Raji (cell line): ENCODE results near the gene RAB4B.

Experiments used
- POLR2A ChIP-seq: IDR thresholded peaks from 2 replicates; pipeline ENCODE4 v1.6.1; 2011; ENCODE audit warnings: low read depth, low read length, control low read depth; ENCODE audit not compliant: insufficient read depth

RAB4B gene, protein sequence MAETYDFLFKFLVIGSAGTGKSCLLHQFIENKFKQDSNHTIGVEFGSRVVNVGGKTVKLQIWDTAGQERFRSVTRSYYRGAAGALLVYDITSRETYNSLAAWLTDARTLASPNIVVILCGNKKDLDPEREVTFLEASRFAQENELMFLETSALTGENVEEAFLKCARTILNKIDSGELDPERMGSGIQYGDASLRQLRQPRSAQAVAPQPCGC

DNA sequence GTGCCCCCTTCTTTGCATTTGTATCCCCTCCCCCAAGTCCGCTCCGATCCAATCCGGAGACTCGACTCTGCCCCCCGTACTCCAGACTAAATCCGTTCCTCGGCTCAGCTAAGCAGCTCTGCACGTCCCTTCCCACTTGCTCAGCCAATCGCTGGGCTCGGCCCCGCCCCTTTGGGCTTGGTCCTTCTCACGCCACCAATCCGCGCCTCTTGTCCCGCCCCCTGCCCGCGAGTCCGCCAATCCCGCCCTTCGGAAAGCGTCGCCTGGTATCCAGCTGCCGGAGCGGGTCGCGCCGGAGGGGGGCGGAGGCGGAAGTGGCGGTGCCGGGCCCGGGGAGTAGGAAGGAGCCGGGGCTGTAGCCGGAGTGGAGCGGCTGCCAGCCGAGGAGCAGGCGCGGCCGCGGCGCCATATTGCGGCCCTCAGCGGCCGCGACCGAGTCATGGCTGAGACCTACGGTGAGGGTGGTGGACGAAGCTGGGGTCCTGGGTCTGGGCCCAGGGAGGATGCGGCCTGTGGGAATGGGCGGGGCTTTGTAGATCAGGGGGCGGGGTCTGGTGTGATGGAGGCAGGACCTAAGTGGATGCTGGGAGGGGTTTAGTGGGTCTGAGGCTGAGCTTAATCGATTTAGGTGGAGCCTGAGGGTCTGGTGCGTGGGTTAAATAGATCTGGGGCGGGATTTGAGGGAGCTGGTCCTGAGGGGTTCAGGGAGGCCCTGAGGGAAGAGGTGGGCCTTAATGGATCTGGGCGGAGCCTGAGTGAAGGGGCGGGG lies at the start of gene RAB4B:
Gene RAB4B, plus strand, starts transcription at position 311 of the 769 bp plus-strand sequence. Its CDS starts 129 bp downstream, at position 440.
- TF ChIP-seq POLR2A = peak; percentile 28; the same call in 1 of the 2 replicates

DNA sequence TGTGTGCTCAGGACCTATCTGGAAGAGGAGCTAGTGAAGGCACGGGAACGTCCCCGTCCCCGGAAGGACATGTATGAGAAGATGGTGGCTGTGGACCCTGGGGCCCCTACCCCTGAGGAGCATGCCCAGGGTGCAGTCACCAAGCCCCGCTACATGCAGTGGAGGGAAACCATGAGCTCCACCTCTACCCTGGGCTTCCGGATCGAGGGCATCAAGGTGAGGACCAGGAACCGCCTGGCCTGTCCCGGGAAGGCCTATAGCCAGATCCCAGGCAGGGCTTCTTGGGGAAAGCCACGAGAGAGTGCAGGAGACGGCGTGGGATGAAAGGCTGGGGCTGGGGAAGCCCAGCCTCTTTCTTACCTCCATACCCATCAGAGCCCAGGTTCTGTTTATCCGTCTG lies 44.9 kb upstream of the RAB4B start:
- no peak for TF ChIP-seq POLR2A

DNA sequence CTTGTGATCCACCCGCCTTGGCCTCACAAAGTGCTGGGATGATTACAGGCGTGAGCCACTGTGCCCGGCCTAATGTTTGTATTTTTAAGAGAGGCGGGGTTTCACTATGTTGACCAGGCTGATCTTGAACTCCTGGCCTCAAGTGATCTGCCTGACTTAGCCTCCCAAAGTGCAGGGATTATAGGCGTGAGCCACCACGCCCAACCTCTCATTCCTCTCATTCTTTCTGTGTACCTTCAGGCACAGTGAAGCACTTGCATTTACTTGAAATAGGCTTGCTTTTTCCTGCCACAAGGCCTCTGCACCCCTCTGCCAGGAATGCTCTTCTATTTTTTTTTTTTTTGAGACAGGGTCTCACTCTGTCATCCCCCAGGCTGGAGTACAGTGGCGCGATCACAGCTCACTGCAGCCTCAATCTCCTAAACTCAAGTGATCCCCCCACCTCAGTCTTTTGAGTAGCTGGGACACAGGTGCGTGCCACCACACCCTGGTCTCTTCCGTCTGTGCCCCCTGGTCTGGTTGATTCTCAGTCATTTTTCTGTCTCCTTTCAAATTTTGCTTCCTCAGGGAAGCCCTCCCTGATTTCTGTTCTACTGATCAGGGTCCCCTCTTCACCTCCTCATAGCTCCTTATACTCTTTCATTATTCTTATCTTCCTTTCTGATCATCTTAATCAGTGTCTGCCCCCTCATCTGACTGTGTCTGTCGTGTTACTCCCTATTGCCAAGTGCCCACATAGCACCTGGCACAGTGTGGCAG lies 42.9 kb upstream of the RAB4B start:
- TF ChIP-seq POLR2A = no peak

DNA sequence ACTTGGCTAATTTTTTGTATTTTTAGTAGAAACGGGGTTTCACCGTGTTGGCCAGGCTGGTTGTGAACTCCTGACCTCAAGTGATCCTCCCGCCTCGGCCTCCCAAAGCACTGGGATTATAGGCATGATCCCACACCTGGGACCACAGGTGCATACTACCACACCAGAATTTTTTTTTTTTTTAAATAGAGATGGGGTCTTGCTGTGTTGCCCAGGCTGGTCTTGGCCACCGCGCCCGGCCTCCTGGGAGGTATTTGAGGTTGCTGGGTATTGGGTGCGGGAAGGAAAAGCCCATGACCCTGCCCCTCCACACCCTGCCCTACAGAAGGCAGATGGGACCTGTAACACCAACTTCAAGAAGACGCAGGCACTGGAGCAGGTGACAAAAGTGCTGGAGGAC lies 41.4 kb upstream of the RAB4B start:
- no peak for TF ChIP-seq POLR2A

DNA sequence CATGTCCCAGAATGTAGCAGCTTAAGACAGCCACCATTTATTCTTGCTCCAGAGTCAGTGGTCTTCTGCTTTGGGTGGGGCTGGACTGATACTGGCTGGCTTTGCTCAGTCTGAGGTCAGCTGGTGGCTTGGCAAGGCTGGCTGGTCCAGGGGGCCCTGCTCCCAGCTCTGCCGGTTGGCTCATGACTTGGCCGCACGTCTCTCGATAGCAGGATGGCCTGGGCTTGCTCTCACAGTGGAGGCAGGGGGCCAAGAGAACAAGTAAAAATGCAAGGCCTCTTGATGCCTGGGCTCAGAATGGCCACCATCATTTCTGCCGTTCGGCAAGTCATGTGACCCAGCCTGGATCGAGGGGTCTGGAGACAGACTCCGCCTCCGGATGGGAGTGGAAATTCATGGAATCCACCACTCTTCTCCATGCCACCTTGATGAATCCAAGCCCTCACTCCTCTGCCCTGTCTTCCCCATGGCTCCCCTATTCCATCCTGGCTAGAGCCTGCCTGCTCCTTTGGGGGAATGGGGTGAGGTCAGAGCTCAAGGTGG lies 40.9 kb upstream of the RAB4B start:
- no peak for TF ChIP-seq POLR2A

DNA sequence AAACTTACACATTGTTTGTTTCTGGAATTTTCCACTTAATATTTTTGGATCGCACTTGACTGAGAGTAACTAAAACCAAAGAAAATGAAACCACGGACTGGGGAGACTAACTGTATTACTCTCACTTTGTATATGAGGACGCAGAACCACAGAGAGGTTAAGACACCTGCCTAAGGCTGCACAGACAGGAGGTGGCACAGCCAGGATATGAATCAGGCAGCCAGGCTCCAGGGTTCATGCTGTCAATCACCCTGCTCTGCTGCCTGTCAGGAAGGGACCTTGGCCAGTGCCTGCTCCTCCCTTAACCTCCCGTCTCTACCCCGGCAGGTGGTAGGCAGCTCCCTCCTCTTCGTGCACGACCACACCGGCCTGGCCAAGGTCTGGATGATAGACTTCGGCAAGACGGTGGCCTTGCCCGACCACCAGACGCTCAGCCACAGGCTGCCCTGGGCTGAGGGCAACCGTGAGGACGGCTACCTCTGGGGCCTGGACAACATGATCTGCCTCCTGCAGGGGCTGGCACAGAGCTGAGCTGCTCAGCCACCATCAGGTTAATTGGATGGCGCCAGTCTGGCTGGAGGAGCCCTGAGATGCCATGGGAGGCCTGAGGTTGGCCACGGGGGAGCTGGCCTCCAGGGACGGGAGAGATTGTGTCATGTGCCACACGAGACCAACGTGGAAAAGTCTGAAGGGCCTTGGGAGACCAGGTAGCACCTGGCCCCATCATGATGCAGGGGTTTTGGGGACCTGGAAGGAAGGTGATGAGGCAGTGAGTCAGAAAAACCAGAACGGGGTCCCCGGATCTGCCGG lies 38.8 kb upstream of the RAB4B start:
- TF ChIP-seq POLR2A = no peak

DNA sequence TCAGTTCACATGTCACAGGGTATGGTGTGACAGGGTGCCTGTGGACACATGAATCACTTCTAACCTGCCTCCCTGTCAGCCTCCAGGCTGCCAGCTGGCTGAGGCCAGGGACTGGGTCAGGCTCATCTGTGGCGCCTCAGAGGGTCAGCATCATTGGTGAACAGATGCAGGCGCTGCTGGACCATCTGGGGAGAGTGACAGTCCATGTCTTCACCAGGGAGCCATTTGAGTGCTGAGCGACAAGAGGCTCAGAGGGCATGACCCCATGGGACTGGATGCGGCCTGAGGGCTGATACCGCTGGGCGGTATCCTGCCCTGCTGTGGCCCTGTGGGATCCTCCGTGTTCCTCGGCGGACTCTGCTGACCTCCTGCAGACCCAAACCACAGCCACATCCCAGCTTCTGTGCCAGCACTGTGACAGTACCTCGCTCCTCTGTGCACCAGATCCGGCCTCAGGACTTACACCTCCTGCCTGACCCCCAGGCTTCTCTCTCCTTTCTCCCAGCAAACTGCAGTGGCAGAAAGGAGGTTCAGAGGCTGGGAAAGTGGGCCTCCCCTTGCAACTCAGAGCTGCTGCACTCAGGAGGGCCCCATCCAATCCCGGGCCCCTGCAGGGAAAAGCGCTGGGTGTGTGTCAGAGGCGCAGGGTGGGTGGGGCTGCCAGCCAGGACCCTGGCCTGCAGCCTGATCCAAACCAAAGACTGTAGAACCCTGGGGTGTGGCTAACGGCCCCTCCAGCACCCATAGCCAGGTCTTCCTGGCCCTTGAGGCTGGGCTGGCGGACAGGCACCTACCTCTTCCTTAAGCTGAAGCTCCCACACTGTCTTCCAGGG lies 38.0 kb upstream of the RAB4B start:
- no peak for TF ChIP-seq POLR2A

DNA sequence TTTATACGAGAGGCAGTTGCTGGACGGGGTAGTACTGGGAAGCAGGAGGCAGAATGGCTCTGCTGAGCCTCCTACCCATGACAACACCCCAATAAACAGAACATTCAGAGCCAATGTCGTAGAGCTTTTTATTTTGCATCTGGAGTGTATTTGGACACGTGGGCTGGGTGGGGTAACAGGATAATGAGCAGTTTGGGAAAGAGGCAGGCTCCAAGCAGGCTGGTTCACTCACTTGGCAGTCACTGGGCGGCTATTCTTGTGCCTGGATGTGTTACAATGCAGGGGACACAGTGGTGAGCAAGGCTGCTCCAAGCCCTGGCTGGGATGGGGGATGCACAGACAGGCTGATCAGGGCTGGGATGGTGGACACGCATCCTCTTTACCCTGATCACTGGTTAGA lies 37.3 kb upstream of the RAB4B start:
- TF ChIP-seq POLR2A = no peak

DNA sequence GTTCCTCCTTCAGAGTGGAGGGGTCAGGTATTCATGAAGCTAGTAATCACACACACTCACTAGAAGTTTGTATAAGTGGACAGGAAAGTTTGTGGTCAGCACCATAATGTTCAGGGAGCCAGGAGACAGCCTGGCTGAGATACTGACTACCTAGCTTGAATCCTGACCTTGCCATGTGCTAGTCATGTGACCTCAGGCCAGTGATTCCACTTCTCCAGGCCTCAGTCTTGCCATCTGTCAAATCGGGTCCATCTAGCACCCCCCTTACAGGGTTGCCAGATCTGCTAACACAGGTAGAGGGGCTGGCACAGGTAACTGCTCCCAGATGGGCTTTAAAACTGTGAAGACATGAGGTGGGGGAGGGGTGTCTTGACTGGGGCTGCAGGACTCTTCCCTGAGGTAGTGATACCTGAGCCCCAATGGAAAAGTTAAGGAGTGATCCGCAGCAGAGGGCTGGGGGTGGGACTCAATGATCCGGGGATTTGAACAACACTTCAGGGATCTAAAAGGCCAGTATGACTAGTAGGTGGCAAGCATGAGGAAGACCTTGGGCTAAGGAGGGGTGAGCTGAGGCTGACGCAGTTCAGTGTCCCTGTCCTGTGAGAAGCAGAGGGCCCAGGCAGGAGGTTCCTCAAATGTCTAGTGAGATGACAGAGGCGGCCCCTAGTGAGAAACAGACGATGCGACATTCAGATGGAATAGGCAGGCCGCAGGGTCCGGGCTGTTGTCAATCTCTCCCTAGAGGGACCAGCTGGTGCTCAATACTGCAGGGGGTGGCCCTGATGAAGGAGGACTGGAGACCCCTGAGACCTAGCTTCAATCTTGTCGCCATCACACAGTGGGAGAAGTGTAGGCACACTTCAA lies 36.3 kb upstream of the RAB4B start:
- TF ChIP-seq POLR2A = no peak

DNA sequence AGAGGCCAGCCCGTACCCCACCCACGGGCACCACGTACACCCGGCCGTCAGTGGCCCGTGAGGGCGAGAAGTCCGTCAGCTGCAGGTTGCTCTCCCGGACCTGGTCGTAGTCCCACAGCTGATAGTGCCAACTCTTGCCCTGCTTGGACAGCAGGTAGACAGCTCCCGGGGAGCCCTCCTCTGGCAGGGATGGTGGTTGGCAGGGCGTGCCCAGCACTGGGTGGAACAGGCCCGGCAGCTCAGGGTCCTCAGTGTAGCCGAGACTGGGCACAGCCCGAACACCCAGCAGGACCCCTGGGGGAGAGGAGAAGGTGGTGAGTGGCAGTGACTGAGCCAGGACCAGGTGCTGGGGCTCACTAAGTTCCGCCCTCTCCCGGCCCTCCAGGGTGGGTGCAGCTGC lies 35.6 kb upstream of the RAB4B start:
- TF ChIP-seq POLR2A = no peak

DNA sequence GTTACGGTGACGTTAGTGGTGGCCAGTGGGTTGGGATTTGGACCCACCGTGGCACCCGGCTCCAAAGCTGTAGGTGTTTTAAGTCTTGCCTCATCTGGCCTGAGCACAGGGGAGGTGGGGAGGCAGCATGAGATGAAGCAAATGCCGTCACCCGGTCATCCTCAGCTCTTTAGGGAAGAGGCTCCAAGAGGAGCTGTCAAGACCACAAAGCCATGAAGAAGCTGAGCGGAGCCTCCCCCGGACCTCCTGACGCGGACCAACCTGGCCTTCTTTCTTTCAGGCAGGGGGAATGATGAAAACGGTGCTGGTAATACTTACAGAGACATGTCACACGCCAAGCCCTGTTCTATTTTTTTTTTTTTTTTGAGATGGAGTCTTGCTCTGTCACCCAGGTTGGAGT lies 35.2 kb upstream of the RAB4B start:
- no peak for TF ChIP-seq POLR2A

DNA sequence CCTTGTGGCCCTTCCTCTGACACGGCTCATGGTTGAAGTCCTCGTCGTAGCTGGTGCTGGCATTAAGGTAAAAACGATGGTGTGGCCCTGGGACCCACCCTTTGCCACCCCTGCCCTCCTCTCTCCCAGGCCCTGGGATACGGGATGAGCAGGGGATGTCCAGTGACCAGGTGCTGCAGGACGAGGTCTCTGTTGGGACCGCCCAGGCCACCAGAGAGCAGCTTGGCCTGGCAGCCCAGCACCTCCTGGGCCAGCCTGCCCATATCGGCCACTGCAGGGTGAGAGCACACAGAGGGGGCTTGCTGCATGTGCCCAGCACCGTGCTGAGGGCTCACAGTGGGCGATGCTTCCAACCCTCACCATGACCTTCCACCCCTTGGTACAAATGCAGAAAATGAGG lies 34.1 kb upstream of the RAB4B start:
- TF ChIP-seq POLR2A = no peak
